HG03039 (cell line): Measurements from ENCODE around the gene LSP1.

Experiments
- ATAC-seq: cut with Tn5 transposase; IDR thresholded peaks from one replicate; pipeline ENCODE4 v1.9.1; 2021; ENCODE audit warnings: mild to moderate bottlenecking, moderate library complexity; ENCODE audit not compliant: unreplicated experiment

The LSP1 gene

GRCh38 chr11:1888347-1888753, 35.5 kb downstream of the LSP1 start:
- ATAC-seq = no peak

- ATAC-seq = no peak
These were observed 35.9 kb downstream of the LSP1 start for GRCh38 chr11:1888811-1889210.

GRCh38 chr11:1889224-1889930, 36.5 kb downstream of the LSP1 start:
- ATAC-seq = no peak

DNA sequence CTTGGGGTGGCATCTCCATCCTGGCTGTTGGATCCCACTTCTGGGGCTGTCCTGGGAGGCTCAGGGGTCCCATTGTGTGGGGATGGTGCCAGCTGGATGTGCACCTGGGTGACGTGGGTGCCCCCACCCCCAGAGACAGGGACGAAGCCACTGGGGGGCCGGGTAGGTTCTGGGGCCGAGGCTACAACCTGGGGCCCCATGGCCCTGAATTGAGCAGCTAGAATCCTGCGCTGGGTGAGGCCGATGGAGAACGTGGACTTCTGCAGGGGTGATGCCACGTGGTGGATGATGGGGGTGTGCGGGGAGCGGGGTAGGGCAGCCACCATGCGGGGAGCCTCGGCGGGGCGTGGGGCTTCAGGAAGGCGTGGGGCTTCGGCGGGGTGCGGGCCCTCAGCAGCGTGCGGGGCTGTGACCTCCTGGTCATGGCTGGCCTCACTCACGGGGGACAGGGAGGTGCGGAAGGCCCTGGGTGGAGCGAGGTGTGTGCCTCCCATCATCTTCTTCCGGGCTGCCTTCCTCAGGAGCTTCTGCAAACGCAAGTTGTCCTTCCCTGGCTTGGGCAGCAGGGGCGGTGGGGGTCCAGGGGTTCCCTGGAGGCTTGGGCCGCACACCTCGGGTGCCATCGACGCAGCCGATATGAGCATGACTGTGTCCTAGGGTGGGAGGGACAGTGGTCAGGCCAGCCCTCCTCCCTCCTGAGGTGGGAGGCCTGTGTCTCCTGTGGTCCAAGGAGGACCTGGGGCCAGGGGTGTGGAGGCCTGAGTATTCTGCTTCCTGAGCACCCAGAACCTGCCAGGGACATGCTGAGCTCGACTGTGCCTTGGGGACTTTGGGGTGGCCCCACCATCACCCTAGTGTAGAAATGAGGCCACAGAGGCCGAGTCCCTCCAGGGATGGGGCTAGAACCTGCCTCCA, 37.3 kb downstream of the LSP1 start:
- ATAC-seq = no peak

- no peak for ATAC-seq
These were observed 38.3 kb downstream of the LSP1 start for GRCh38 chr11:1890856-1891830.

DNA sequence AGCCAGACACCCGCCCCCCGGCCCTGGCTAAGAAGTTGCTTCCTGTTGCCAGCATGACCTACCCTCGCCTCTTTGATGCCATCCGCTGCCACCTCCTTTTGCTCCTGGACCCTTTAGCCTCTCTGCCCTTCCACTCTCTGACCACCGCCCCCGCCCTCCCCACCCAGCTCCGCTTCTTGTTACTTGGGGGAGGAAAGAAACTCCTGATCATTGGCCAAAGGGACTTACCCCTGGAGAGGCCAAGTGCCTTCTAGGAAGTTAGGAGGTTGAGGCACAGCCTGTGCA, 38.9 kb downstream of the LSP1 start, which contains the start of gene PRR33:
TSS of gene PRR33 (minus strand) at position 65 of the 285 bp plus-strand sequence. CDS start 1,311 bp downstream, outside the sequence.
- ATAC-seq = no peak

GRCh38 chr11:1892116-1892515, 39.2 kb downstream of the LSP1 start:
- no peak for ATAC-seq

GRCh38 chr11:1892558-1892957, 39.7 kb downstream of the LSP1 start:
- no peak for ATAC-seq

DNA sequence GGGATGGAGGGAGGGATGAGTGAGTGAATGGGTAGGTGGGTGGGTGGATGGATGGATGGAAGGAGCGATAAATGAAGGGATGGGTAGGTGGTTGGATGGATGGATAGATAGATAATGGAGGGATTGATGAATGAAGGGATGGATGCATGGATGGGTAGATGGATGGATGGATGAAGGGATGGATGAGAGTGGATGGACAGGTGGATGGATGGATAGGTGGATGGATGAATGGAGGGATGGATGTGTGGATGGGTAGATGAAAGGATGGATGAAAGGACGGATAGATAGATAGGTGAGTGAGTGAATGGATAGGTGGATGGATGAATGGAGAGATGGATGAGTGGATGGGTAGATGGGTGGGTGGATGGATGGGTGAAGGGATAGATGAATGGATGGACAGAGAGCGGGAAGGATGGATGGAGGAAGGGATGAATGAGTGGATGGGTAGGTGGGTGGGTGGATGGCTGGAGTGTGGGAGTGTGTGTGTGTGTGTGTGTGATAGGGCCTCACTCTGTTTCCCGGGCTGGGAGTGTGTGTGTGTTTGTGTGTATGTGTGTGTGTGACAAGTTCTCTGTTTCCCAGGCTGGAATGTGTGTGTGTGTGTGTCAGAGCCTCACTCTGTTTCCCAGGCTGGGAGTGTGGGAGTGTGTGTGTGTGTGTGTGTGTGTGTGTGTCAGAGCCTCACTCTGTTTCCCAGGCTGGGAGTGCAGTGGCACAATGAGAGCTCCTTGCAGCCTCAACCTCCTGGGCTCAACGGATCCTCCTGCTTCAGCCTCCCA, 40.9 kb downstream of the LSP1 start:
- ATAC-seq = no peak

GRCh38 chr11:1894759-1895158, 41.9 kb downstream of the LSP1 start:
- no peak for ATAC-seq

DNA sequence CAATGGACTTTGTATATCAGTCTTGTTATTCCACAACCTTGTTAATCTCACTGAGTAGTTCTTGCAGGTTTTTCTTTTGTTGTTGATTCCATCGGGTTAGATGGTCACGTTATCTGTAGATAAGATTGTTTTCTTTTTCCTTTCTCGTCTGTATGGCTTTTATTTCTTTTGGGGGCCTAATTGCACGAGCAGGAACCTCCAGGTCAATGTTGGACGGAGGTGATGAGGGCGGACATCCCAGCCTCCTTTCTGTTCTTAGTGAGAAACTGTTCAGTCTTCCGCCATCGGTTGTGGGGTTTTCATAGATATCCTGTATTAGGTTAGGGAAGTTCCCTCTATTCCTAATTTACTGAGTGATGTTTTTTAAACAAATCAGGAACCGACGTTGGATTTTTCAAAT, 43.6 kb downstream of the LSP1 start:
- ATAC-seq = no peak

GRCh38 chr11:1896923-1897322, 44.0 kb downstream of the LSP1 start:
- no peak for ATAC-seq

DNA sequence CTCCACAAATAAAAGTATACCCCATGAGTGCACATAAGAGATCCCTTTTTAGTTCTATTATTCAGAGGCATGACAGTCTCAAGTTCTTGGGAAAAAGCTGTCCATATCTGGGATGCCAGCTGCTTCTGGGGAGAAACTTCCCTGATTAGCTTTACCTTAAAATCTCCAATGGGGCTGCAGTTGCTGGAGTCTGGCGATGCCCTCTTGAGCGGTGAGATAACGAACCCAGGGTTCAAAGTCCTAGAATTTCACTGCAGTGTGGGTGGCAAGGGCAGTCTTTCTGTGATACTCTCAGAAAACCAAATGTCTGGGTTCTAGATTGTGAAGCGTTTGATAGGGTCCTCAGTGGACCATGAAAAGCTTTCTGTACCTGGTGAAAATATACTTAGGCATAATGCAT, 46.2 kb downstream of the LSP1 start:
- no peak for ATAC-seq

- ATAC-seq = no peak
These were observed 46.8 kb downstream of the LSP1 start for GRCh38 chr11:1899686-1900085.

- no peak for ATAC-seq
These were observed 53.3 kb downstream of the LSP1 start for GRCh38 chr11:1906181-1906580.

DNA sequence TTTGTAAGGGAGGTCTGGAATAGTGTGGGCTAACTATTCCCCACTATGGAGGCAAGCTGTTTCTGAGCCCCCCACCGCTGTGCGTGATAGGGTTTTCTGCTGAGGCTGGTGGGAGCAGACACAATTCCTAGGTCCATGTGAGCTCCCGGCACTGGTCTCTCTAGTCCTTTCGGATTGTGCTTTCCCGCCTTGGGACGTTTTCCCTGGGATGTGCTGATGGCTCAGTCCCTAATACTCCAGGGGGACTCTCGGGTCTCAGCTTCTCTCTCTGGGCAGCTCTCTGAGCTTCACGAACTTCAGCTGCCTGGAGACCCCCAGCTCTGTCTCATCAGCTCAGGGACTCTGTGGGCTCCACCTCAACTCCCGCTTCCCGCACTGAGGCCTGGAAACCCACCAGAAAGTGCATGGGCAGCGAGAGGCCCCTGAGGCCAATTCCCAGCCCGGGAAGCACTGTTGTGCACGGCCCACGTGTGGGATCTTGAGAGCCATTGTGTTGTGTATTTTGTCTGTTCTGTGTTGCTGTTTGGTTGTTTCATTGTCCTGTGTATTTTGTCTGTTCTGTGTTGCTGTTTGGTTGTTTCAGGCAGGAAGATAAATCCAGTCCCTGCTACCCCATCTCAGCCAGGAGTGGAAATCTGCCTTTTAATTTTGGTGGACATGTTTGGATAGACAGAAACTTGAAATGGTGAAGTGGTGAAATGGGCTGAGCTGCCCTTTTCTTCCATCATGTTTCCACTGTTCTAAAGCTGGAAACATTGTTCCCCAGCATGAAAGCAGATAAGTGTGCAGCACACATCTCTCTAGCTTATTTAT, 53.9 kb downstream of the LSP1 start:
- no peak for ATAC-seq

- ATAC-seq = no peak
These were observed 55.7 kb downstream of the LSP1 start for GRCh38 chr11:1908618-1909017.

DNA sequence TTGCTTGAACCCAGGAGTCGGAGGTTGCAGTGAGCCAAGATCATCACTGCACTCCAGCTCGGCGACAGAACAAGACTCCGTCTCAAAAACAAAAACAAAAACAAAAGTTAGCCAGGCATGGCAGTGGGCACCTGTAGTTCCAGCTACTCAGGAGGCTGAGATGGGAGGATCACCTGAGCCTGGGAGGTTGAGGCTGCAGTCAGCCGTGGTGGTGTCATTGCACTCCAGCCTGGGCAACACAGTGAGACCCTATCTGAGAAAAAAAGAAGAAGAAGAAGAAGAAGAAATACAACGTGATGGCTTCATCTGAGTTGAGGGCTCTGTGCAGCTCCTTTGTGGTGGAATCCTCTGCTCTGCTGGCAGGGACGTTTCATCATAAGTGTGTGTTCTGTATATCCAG, 56.6 kb downstream of the LSP1 start:
- ATAC-seq = no peak

DNA sequence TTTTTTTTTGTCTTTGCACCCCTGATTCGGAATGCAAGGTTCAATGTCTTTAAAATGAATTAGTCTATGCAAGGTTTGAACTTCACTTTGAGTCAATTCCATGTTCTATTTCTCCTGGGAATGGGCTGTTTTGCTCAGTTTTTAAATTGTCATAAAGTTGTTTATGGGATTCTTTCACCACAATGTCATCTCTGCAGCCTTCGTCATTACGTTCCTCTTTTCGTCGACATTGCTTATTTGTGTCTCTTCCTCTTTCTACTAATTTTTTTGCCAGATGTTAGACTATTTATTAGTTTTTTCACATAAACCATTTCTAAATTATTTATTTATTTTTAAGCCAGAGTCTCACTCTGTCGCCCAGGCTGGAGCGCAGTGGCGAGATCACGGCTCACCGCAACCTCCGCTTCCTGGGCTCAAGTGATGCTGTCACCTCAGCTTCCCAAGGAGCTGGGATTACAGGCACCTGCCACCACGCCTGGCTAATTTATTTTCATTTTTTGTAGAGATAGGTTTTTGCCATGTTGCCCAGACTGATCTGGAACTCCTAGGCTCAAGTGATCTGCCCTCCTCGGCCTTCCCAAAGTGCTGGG, 59.5 kb downstream of the LSP1 start:
- ATAC-seq = no peak
